Fibroblast of peridontal ligament (primary cell): ENCODE measurements around the gene AZI2.

Experiments
- DNase-seq: peaks from one replicate; pipeline ENCODE4 v3.0.0-alpha.2; 2010; ENCODE audit errors: extremely low read depth

The AZI2 gene, protein sequence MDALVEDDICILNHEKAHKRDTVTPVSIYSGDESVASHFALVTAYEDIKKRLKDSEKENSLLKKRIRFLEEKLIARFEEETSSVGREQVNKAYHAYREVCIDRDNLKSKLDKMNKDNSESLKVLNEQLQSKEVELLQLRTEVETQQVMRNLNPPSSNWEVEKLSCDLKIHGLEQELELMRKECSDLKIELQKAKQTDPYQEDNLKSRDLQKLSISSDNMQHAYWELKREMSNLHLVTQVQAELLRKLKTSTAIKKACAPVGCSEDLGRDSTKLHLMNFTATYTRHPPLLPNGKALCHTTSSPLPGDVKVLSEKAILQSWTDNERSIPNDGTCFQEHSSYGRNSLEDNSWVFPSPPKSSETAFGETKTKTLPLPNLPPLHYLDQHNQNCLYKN

DNA sequence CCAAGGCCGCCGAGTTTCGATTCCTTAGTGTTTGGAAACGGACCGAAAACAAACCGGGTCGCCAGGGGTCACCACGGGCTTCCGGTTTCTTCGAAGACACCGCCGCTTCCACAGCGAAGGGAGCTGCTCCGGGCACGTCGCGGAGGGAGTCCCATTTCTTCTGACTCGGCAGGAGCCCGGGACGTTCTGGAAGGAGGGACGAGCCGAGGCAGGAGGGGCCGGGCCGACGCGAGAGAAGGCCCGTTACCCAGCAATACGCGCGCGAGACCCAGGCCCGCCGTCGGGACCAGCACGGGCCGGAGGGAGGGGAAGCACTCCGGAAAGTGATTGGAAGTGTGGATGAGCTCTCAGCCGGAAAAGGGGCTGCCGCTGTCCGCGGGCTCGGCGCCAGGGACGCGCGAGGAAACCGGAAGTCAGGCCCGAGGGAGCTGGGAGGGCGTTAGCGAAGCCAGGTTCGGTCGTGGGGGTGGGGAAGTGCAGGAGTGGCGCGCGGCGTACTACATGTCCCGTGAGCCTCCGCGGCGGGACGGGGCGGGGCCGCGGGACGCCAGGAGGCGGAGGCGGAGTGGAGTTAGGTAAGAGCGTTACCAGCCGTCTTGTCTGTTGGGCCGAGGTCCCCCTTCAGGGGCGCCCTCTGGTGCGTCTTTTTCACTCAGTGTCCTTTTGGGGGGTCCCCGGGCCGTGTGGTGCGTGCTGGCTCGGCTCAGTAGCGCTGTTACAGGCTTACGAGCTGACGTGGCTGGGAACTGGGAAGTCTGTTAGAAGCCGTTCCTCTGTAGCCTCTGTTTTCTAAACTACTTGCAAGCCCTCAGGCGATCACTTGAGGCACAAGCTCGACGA is at the start of gene AZI2, which contains the start of gene ZCWPW2:
Gene AZI2, minus strand, starts transcription at position 196 of the 840 bp plus-strand sequence. CDS start 8,207 bp downstream, outside the sequence.
Gene ZCWPW2, plus strand, starts transcription at position 93 of the 840 bp plus-strand sequence. CDS start 64,348 bp downstream, outside the sequence.
- peak; percentile 92 for DNase-seq

DNA sequence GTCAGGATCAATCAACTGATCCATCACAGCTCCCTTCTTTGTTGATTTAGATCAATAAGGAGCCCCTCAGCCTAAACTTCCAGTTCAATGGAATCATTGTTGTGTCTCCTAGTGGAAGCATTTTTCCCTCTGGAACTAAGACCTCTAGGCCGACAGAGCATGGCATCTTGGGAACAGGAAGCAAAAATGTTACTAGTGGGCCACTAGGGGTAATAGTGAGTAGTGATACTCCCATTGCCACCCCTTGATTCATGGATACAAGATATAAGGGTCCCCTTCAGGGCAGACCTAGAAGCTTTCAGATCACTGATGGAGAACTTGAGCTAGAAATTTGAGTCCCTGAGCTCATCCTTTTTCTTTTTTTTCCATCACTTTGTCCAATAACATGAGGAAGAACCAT is 40.4 kb upstream of the AZI2 start:
- DNase-seq: no peak

DNA sequence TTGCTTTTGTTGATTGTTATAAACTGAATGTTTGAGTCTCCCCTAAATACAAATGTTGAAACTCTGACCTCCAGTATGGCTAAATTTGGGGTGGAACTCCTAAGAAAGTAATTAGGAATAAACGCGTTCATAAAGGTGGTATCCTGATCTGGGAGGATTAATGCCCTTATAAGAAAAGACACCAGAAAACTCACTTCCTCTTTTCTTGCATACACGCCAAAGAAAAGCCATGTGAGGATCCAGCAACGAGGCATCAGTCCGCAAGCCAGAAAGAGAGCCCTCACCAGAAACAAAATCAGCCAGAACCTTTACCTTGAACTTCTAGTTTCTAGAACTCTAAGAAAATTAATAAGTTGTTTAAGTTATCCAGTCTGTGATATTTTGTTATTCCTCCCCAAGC is 37.4 kb upstream of the AZI2 start:
- no peak for DNase-seq

DNA sequence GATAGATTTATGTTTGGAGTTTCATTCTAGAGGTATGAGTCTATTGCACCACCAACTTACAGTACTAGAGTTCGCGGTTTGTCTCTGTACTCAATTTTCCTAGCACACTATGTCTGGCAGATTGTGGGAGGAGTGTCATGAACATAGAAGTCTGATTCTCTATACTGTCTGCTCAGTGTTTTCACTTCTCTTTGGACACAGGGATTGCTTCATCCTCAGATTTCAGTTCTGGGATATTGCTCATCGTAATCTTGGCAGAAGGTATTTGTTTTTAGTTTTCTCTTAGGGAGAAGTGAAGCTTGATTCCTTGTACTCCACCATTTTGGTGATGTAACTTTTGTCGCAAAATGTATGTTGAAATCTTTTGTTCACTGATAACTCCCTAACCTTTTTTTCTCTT is 27.8 kb upstream of the AZI2 start:
- peak; percentile 80 for DNase-seq

DNA sequence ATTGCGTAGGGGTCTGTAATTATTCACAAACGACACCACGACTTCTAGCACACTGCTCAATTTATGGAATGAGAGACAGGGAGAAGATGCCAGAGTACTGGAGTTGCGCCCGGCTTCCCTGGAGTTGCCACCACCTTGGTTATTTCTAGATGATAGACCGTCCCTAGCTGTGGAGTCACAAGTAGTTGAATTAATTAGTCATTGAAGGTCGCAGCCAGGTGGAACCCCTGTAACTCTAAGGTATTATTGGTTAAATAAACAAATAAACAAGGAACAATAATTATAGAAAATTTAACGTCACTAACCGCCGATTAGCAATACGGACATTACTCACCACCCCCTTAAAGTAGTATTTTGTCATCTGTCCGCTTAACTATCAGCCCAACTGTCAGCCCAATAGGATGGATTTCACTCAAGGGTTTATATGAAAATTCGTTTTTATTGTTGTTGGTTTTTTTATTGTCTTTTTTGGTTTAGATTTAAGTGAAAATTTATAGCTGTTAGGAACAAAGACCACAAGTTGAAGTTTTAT is 911 bp upstream of the AZI2 start:
- DNase-seq: no peak

DNA sequence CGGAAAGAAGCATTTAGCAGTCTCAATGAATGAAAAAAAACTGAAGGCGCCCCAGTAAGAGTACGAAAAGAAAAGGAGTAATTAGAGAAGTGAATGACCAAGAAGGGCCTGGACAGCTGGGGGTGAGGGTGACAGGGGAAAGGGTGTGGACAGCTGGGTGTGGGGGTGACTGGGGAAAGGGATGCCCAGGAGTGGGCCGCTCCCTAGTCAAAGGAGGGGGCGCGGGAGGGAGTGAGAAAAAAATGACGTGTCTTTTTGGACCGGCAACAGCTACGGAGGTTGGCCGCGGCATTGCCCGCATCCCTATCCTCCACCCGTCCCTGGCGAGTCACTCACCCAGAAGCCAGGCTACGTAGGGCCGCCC is 377 bp downstream of the AZI2 start:
- DNase-seq: peak; percentile 95

DNA sequence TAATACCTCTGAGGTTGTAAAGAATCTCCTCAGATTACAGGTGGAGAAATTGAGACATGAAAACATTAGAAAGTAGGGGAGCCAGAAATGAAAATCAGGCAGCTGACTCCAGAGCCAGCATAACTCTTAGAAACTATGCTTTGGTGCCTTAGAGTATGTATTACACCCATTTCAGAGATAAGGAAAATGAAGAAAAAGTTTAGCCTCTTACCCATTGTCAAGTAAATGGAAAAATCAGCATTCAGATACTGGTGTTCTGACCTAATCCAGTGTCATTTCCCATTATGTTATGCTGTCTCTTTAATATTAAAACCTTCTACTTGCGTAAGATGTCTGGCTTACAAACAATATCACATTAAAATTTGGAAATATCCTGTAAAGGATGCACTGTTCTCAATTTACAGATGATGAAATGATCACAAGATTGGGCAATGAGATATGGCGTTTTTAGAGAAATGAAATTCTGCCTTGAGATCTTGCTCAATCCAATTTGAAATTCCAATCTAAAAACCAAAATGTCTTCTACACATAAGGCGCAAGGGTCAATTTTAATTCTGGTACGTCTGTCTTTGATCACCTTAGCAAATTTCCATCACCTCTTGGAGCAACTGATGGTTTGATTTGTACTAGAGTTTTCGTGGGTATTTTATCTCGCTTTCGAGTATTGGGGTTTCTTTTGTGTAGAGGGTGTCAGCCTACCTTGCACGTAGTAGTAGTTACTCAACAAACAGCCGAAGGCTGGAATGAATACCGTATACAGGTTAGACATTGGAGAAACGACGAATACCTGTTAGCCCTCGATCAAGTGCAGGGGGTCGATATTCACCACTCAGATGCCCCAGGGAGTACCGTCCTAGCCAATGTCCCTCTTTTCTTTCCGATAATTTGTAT is 1.0 kb downstream of the AZI2 start:
- DNase-seq: peak; percentile 95

DNA sequence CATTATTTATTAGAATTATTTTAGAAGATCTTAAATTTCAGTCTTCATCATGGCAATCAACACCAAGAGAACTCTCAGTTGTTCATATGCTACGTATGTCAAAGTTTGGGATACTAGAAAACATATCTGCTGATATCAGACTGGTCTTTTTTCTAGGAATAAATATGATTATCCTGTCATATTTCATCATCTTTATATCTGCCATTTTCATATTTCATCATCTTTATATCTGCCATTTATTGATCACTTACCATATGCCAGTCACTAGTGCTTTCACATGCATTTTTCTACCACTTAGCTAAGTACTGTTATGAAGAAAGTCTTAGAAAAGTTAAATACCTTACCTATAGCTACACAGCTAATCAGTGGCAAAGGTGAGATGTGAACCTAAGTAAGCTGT is 2.9 kb downstream of the AZI2 start:
- no peak for DNase-seq

DNA sequence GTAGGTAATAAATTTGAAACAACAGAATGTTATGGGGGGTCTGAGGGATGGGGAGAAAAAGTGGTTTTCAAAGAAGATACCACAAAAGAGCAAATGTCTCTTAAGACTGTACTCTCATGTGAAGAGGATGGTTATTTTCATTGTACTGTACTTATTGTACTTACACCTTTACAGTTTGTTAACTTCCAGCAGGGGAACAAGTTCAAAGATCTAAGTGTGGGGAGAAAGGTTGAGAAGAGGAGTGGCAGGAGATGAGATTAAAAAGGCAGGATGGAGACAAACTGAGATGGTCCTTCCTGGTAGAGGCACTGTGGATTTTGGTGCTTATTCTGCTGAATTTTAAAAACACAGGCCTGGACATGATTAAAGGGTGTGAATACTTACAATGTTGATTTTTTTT is 5.5 kb downstream of the AZI2 start:
- no peak for DNase-seq

DNA sequence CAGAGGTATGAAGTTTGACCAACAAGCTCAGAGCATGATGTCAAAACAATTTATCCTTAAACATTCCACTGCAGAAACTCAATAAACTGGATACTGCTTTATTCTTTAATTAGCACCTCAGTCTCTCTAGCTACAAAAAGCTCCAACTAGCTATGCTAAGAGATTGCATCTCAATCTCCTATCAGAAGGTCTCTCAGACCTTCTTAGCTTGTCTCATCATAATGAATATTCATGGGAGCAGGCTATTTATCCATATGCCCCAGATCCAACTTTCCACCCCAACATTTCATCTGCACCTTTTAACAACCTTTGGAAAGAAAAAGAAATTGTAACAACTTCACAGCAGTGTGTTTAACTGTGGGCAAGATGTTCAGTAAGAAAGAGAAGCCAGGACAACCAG is 11.4 kb downstream of the AZI2 start:
- DNase-seq: no peak

DNA sequence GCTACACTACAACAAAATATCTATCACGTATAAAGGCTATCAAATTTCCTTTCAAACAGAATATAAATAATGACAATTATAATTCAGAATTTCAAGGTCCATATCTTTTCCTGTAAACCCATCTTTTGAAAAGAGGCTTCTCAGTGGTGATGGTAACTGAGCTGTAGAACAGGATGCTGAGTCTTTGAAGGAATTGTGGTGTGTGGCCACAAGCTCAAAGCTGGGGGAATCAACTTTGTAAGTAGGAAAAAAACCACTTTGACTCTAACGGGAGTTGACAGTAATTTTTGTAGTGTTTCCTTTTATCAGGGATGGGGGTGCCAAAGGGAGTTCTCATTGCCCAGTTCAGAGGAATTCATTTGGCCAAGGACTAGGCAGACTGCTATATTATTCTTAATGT is 13.4 kb downstream of the AZI2 start:
- DNase-seq: no peak

DNA sequence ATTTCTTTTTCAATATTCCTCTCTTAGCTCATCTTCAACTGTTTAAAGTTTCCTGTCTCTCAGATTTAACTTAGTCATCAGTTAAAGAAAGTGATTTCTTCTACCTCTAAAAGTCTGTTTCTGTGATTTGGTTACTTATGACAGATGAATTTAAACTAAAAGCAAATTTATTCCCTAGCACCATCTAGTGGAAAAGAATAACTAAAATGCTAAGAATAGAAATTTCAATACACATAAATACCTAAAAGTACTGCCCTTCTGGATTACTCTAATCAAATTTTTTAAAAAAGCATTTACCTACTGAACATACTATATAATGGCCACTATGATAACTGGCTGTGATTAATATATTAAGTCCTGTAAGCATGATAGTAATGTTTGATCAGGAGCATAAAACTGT is 14.1 kb downstream of the AZI2 start:
- DNase-seq: peak; percentile 42

DNA sequence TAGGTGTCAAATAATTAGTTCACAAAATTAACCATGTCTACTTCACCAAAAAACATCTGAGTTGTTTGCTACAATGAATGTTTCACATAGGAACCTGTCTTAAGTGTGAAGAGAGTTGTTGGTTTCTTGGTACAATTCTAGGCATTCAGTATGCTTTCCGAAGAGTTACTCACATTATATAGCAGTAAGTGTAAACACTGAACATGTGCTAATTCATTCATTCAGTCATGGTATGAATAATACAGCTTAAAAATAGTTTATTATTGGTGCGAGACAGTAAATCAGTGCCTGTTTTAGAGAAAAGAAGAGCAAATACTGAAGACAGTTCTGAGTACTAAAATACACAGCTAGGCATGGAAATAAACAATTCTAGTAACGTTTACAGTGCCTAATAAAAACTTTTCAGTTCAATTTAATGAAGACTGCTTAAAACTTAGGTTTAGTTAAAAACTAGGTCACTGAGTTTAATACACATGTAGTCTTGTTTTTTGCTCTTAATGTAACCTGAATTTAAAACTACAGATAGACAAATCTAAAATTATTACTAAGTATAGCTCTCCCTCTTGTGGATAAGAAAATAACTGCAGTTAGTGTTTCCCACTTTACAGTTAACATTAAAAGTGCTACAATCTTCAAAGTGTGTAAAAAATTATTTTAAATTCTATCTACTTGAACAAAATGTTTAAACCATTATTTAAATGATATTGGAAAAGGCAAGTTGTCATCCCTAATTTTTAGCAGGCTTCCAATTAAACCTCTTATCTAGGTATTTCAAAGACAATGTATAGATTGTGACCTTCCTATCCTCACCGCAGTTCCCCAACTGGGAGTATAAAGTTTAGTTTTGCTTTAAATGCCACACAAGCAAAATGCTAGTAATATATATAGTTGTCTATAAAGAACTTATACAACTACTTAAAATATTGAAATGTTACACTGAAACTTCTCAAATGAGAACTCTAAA is 20.2 kb downstream of the AZI2 start:
- peak; percentile 69 for DNase-seq

DNA sequence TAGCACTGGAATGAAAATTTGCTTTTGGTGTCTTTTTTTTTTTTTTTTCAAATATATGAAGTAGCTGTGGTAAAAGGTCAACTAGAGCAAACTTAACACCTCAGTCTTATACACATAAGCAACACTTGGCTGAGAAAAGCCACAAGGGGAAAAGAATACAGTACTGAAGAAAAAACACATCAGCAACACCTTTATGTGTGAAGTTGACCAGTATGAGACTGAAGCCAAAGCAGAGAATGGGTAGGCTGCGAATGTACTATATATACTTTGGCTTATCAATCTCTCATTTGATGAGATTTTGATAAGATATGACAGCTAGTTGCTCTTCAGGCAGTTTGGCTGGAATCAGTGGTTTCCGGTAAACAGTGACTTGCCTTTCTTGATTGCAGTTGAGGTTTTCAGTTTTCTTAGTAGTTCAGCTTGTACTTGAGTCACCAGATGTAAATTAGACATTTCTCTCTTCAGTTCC is 22.1 kb downstream of the AZI2 start:
- DNase-seq: peak; percentile 58

DNA sequence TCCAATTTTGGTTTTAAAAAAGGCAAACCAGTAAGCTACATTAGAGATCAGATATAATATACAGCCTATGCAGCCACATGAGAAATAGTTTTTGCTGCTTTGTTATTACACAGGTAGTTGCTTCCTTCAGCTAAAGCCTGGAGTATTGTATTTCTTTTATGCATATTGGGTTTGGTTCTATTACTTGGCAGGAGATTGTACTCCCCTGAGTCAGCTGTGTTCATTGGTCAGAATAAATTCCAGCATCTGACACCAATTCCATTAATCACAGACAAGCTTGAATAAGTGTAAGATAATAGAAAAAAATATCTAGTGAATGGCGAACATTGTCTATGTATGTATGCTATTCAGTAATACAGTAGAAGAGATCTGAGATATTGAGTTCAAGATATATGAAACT is 26.2 kb downstream of the AZI2 start:
- peak; percentile 38 for DNase-seq

DNA sequence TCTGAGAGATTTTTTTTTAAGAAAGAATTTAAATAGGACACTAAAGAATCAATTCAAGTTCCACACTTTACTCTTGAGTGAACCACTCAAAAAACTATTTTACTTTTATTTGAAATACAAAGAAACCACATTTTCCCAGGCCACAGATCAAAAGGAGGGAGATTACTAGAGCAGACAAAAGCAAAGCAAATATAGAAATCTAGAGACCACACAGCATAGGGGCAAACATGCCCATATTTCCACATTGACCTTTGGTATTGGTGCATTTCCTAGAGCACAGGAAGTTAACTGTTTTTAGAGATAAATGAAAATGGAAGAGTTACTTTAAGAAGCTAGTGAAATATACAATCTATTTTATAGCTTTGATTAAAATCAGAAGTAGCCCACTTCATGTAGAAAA is 27.6 kb downstream of the AZI2 start:
- no peak for DNase-seq

DNA sequence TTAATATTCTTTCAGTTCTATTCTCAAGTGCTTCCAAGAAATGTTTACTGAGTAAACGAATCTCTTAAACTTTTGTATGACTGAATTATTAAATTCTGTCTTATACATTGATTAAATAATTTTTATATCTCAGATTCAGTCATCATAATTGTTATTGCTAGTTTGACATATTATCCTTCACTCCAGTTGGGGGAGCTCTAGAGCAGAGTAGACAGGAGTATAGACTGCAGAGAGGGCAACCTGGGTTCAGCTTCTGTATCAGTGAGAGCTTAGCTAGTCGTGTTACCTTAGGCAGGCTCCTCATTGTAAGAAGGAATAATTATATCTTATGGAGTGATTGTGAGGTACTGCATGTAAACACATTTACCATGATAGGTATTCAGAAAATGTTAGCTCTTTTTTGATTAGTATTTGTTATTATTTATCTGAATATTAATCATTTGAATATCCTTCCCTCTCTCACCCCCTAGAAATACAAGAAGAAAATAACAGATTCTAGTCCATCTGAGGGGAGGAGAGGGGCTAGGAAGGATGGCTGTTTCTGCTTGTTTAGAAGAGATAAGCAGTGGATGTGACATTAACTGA is 31.1 kb downstream of the AZI2 start:
- DNase-seq: peak; percentile 46

DNA sequence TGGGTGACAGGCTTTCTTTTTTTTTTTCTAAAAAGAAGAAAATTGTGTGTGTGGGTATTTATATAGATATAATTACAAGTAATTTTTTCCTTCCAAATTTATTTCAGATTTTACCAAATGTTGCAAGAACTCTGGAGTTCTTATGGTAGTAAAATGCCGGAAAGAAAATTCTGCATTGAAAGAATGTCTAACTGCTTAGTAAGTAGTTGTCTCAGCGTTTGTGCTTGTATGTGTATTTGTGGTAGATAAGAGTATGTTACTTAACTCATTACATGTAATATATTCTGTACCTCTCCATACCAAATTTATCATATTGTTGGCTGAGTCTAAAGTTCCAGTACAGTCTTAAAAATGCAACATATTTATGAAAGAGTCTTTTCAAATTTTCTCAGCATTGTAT is 32.4 kb downstream of the AZI2 start:
- no peak for DNase-seq

DNA sequence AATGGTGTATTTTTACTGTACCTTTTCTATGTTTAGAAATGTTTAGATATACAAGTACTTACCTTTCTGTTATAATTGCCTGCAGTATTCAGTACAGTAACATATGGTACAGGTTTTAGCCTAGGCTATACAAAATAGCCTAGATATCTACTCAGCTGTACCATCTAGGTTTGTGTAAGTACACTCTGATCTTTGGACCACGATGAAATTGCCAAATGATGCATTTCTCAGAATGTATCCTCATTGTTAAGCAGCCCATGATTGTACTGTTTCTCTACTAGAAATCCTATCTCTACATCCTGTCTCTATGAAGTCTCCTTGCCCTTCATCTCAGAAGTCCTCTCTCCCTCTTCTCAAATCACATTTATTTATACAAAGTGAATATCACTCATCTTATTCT is 32.9 kb downstream of the AZI2 start:
- DNase-seq: no peak

DNA sequence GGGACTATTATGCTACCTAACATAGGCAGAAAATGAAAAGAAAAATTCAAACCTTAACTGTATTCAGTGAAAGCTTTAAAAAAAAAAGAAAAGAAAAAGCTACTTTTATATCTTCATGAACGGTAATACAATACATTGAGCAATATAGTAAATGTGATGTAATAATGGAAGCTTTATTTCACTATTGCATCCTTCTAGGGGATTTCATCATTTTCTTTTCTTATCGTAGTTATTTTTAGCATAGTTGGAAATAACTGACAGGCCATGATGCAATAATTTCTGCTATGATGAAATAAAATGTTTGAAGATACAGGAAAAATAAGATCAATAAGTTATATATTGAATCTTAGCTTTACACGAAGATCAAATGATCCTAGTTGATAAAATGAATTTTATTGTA is 40.4 kb downstream of the AZI2 start:
- DNase-seq: peak; percentile 36
